Prostate gland (tissue), 2 donors: ENCODE data around the gene LCE4A.

ENCODE experiments used
- POLR2A ChIP-seq: fragments of 450-650 bp; IDR thresholded peaks from one replicate; pipeline ENCODE4 v1.6.1; 2016; ENCODE audit warnings: antibody characterized with exemption, mild to moderate bottlenecking
- TF ChIP-seq, protein P1 (sequence below), 4 experiments: fragments of 200-600 bp in 2 of 4; fragments of 450-650 bp in 2 of 4; sonication (generic) in 2 of 4; IDR thresholded peaks; 1 replicate in 3 of 4; 2 replicates in 1 of 4; pipeline ENCODE4 v1.5.1; 2016 to 2019; ENCODE audit warnings: antibody characterized with exemption in 4 of 4, mild to moderate bottlenecking in 2 of 4, moderate library complexity in 2 of 4

DNA sequence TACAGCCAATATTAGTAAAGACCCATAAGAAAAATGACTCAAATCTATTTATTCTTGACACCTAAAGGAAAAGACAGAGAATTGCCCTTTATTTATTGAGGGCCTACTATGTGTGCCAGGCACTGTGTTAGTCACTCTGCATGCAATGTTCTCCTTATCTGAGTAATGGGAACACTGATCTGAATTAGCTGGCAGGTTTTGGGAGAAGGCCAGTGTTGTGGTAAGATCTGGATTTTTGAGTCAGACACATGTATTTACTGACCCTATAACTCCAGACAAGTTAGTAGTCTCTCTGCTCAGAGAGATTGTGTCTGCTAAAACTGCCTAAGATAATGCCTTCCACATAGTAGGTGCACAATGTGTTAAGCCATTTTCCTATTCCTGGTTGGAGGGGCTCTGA is 17.3 kb downstream of the LCE4A start:
- TF ChIP-seq POLR2A: no peak
- TF ChIP-seq, protein P1, sequence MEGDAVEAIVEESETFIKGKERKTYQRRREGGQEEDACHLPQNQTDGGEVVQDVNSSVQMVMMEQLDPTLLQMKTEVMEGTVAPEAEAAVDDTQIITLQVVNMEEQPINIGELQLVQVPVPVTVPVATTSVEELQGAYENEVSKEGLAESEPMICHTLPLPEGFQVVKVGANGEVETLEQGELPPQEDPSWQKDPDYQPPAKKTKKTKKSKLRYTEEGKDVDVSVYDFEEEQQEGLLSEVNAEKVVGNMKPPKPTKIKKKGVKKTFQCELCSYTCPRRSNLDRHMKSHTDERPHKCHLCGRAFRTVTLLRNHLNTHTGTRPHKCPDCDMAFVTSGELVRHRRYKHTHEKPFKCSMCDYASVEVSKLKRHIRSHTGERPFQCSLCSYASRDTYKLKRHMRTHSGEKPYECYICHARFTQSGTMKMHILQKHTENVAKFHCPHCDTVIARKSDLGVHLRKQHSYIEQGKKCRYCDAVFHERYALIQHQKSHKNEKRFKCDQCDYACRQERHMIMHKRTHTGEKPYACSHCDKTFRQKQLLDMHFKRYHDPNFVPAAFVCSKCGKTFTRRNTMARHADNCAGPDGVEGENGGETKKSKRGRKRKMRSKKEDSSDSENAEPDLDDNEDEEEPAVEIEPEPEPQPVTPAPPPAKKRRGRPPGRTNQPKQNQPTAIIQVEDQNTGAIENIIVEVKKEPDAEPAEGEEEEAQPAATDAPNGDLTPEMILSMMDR (IDR thresholded peaks at IDR 0.05): no peak
